GF-D8 (cell line): Measurements from ENCODE around the gene TOX4.
"Not testable (repeated sequence)": the region's sequence is repeated elsewhere in the genome, so short reads cannot be mapped to it uniquely, and the experiment has no call there.

Source experiments
- DNase-seq: peaks from one replicate; lab custom pipeline; 2025; lab: John Stamatoyannopoulos, UW

The TOX4 gene

GRCh38 chr14:21535545-21536417 is 58.8 kb downstream of the TOX4 start:
- DNase-seq: no peak

GRCh38 chr14:21536418-21537089 is 59.6 kb downstream of the TOX4 start:
- DNase-seq: no peak

GRCh38 chr14:21537090-21537424 is 60.1 kb downstream of the TOX4 start:
- no peak for DNase-seq

- DNase-seq: no peak
These were observed 62.4 kb downstream of the TOX4 start for GRCh38 chr14:21539189-21539940.

- DNase-seq: no peak
These were observed 64.5 kb downstream of the TOX4 start for GRCh38 chr14:21541413-21542074.

- DNase-seq: no peak
These were observed 66.5 kb downstream of the TOX4 start for GRCh38 chr14:21543521-21543960.

GRCh38 chr14:21543963-21544362 is 67.0 kb downstream of the TOX4 start:
- no peak for DNase-seq

GRCh38 chr14:21544588-21544987 is 67.6 kb downstream of the TOX4 start:
- DNase-seq: not testable (repeated sequence)
